GM12864 (cell line): ENCODE data around the gene NIT2.

Experiments used
- DNase-seq: peaks from one replicate; pipeline ENCODE4 v3.0.0-alpha.2; 2011; ENCODE audit warnings: low read depth
- H3K4me3 ChIP-seq: 2 replicates; pipeline ENCODE4 v1.5.1; 2011; ENCODE audit warnings: mild to moderate bottlenecking, low read depth, low read length, control low read depth
- TF ChIP-seq, protein P1 (sequence below): IDR thresholded peaks from 2 replicates; pipeline ENCODE4 v1.5.1; 2011; ENCODE audit warnings: low read depth, mild to moderate bottlenecking, moderate library complexity, low read length, control low read depth, inconsistent platforms; ENCODE audit errors: missing control alignments

NIT2 gene

GRCh38 chr3:100368441-100368840 lies 33.9 kb downstream of the NIT2 start:
- no peak overlapping the region for H3K4me3 ChIP-seq
- TF ChIP-seq, protein P1, sequence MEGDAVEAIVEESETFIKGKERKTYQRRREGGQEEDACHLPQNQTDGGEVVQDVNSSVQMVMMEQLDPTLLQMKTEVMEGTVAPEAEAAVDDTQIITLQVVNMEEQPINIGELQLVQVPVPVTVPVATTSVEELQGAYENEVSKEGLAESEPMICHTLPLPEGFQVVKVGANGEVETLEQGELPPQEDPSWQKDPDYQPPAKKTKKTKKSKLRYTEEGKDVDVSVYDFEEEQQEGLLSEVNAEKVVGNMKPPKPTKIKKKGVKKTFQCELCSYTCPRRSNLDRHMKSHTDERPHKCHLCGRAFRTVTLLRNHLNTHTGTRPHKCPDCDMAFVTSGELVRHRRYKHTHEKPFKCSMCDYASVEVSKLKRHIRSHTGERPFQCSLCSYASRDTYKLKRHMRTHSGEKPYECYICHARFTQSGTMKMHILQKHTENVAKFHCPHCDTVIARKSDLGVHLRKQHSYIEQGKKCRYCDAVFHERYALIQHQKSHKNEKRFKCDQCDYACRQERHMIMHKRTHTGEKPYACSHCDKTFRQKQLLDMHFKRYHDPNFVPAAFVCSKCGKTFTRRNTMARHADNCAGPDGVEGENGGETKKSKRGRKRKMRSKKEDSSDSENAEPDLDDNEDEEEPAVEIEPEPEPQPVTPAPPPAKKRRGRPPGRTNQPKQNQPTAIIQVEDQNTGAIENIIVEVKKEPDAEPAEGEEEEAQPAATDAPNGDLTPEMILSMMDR, result no peak
- no peak for DNase-seq

- no peak for DNase-seq
- TF ChIP-seq, protein P1, result no peak
- H3K4me3 ChIP-seq, result no peak overlapping the region
These were observed 36.2 kb downstream of the NIT2 start for GRCh38 chr3:100370756-100371155.

GRCh38 chr3:100374521-100374920 lies 40.0 kb downstream of the NIT2 start:
- H3K4me3 ChIP-seq, result no peak overlapping the region
- TF ChIP-seq, protein P1, result no peak
- DNase-seq, result no peak

DNA sequence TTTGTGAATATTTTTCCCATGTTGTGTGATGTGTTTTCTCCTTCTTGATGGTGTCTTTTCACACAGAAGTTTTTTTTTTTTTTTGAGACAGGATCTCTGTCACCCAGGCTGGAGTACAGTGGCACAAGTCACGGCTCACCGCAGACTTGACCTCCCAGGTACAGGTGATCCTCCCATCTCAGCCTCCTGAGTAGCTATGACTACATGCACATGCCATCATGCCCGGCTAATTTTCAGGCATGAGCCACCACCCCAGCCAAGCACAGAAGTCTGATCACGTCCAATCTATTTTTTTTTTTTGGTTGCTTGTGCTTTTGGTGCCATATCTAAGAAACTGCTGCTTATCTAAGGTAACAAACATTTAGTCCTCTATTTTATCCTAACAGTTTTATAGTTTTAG lies 41.7 kb downstream of the NIT2 start:
- DNase-seq, result no peak
- H3K4me3 ChIP-seq, result no peak overlapping the region
- TF ChIP-seq, protein P1, result no peak

- TF ChIP-seq, protein P1, result no peak
- no peak overlapping the region for H3K4me3 ChIP-seq
- no peak for DNase-seq
These were observed 50.4 kb downstream of the NIT2 start for GRCh38 chr3:100384733-100385525.

GRCh38 chr3:100386437-100387074 lies 52.0 kb downstream of the NIT2 start:
- TF ChIP-seq, protein P1, result no peak
- no peak overlapping the region for H3K4me3 ChIP-seq
- DNase-seq, result no peak

- no peak for DNase-seq
- H3K4me3 ChIP-seq, result no peak overlapping the region
- TF ChIP-seq, protein P1, result no peak
These were observed 54.5 kb downstream of the NIT2 start for GRCh38 chr3:100389025-100389424.
